Testis (tissue), 2 donors: ENCODE measurements around the gene OR4C15.

Experiments
- POLR2A ChIP-seq: fragments of 450-650 bp; IDR thresholded peaks from one replicate; pipeline ENCODE4 v1.6.1; 2017; ENCODE audit warnings: antibody characterized with exemption, mild to moderate bottlenecking, moderate library complexity
- TF ChIP-seq, protein P1 (sequence below), 3 experiments: fragments of 450-650 bp in 2 of 3; fragments of 200-600 bp in 1 of 3; sonication (generic) in 1 of 3; IDR thresholded peaks; one replicate each; pipeline ENCODE4 v1.5.1; 2016 to 2019; ENCODE audit warnings: antibody characterized with exemption in 3 of 3, mild to moderate bottlenecking in 2 of 3, moderate library complexity in 1 of 3

DNA sequence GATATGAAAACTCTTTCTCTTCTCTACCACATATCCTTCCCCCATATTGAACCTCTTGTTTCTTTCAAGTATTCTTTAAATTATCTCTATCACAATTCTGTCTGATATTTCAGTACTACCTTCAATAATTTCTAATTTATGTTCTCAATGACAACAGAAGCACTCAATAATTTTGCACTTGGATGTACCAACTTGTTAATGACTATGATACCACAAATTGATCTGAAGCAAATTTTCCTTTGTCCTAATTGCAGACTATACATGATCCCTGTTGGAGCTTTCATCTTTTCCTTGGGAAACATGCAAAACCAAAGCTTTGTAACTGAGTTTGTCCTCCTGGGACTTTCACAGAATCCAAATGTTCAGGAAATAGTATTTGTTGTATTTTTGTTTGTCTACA is at the start of gene OR4C15:
- TF ChIP-seq, protein P1, sequence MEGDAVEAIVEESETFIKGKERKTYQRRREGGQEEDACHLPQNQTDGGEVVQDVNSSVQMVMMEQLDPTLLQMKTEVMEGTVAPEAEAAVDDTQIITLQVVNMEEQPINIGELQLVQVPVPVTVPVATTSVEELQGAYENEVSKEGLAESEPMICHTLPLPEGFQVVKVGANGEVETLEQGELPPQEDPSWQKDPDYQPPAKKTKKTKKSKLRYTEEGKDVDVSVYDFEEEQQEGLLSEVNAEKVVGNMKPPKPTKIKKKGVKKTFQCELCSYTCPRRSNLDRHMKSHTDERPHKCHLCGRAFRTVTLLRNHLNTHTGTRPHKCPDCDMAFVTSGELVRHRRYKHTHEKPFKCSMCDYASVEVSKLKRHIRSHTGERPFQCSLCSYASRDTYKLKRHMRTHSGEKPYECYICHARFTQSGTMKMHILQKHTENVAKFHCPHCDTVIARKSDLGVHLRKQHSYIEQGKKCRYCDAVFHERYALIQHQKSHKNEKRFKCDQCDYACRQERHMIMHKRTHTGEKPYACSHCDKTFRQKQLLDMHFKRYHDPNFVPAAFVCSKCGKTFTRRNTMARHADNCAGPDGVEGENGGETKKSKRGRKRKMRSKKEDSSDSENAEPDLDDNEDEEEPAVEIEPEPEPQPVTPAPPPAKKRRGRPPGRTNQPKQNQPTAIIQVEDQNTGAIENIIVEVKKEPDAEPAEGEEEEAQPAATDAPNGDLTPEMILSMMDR (IDR thresholded peaks at IDR 0.05), result no peak
- TF ChIP-seq POLR2A, result no peak
